HEK293 (cell line): Measurements from ENCODE around the gene BDH1.

Source experiments
- EGR2 ChIP-seq: fragments of 450-650 bp; formaldehyde crosslinking; IDR thresholded peaks from 2 replicates; pipeline ENCODE4 v1.5.1; 2016; ENCODE audit warnings: low read depth, missing biosample characterization, missing genetic modification characterization
- MYNN ChIP-seq: fragments of 450-650 bp; formaldehyde crosslinking; IDR thresholded peaks from 2 replicates; pipeline ENCODE4 v1.5.1; 2016; ENCODE audit warnings: missing biosample characterization, missing genetic modification characterization, borderline replicate concordance
- SALL2 ChIP-seq: fragments of 450-650 bp; formaldehyde crosslinking; IDR thresholded peaks from 2 replicates; pipeline ENCODE4 v1.5.0; 2017; ENCODE audit warnings: missing biosample characterization, mild to moderate bottlenecking, missing genetic modification characterization, borderline replicate concordance
- ZFP37 ChIP-seq: fragments of 450-650 bp; formaldehyde crosslinking; IDR thresholded peaks from 2 replicates; pipeline ENCODE4 v1.5.1; 2016; ENCODE audit warnings: missing biosample characterization, missing genetic modification characterization
- ZNF133 ChIP-seq: fragments of 450-650 bp; formaldehyde crosslinking; IDR thresholded peaks from 2 replicates; pipeline ENCODE4 v1.5.1; 2016; ENCODE audit warnings: missing biosample characterization, missing genetic modification characterization
- ZNF157 ChIP-seq: fragments of 450-650 bp; formaldehyde crosslinking; IDR thresholded peaks from 2 replicates; pipeline ENCODE4 v1.5.1; 2016; ENCODE audit warnings: missing biosample characterization, missing genetic modification characterization
- ZNF23 ChIP-seq: fragments of 450-650 bp; formaldehyde crosslinking; IDR thresholded peaks from 2 replicates; pipeline ENCODE4 v1.5.1; 2016; ENCODE audit warnings: missing biosample characterization, missing genetic modification characterization, borderline replicate concordance
- ZNF248 ChIP-seq: fragments of 450-650 bp; formaldehyde crosslinking; IDR thresholded peaks from 2 replicates; pipeline ENCODE4 v1.5.1; 2017; ENCODE audit warnings: missing biosample characterization, missing genetic modification characterization
- ZNF292 ChIP-seq: fragments of 450-650 bp; formaldehyde crosslinking; IDR thresholded peaks from 2 replicates; pipeline ENCODE4 v1.5.1; 2016; ENCODE audit warnings: low read depth, missing biosample characterization, missing genetic modification characterization, borderline replicate concordance
- ZNF350 ChIP-seq: fragments of 450-650 bp; formaldehyde crosslinking; IDR thresholded peaks from 2 replicates; pipeline ENCODE4 v1.5.0; 2017; ENCODE audit warnings: missing biosample characterization, mild to moderate bottlenecking, missing genetic modification characterization
- ZNF354C ChIP-seq: fragments of 450-650 bp; formaldehyde crosslinking; IDR thresholded peaks from 2 replicates; pipeline ENCODE4 v1.5.1; 2016; ENCODE audit warnings: missing biosample characterization, missing genetic modification characterization, low read depth, borderline replicate concordance
- ZNF391 ChIP-seq: fragments of 450-650 bp; formaldehyde crosslinking; IDR thresholded peaks from 2 replicates; pipeline ENCODE4 v1.5.1; 2016; ENCODE audit warnings: low read depth, missing biosample characterization, missing genetic modification characterization, borderline replicate concordance
- ZNF548 ChIP-seq: fragments of 450-650 bp; formaldehyde crosslinking; IDR thresholded peaks from 2 replicates; pipeline ENCODE4 v1.5.1; 2016; ENCODE audit warnings: missing biosample characterization, missing genetic modification characterization
- ZNF600 ChIP-seq: fragments of 450-650 bp; formaldehyde crosslinking; IDR thresholded peaks from 2 replicates; pipeline ENCODE4 v1.5.1; 2016; ENCODE audit warnings: missing biosample characterization, missing genetic modification characterization
- ZNF658 ChIP-seq: fragments of 450-650 bp; formaldehyde crosslinking; IDR thresholded peaks from 2 replicates; pipeline ENCODE4; 2016; ENCODE audit warnings: missing biosample characterization, missing genetic modification characterization
- ZNF660 ChIP-seq: fragments of 450-650 bp; IDR thresholded peaks from 2 replicates; pipeline ENCODE4 v1.5.1; 2018; ENCODE audit warnings: missing biosample characterization, mild to moderate bottlenecking, missing genetic modification characterization
- ZNF76 ChIP-seq: fragments of 450-650 bp; formaldehyde crosslinking; IDR thresholded peaks from 2 replicates; pipeline ENCODE4; 2016; ENCODE audit warnings: low read depth, missing biosample characterization, missing genetic modification characterization, borderline replicate concordance
- ZSCAN16 ChIP-seq: fragments of 450-650 bp; formaldehyde crosslinking; IDR thresholded peaks from 2 replicates; pipeline ENCODE4 v1.5.1; 2016; ENCODE audit warnings: missing biosample characterization, missing genetic modification characterization
- TF ChIP-seq, protein P1 (sequence below): fragments of 450-650 bp; formaldehyde crosslinking; IDR thresholded peaks from 2 replicates; pipeline ENCODE4; 2016; ENCODE audit warnings: missing biosample characterization, missing genetic modification characterization
- TF ChIP-seq, protein P2 (sequence below): fragments of 450-650 bp; formaldehyde crosslinking; IDR thresholded peaks from 2 replicates; pipeline ENCODE4 v1.5.1; 2016; ENCODE audit warnings: missing biosample characterization, missing genetic modification characterization
- TF ChIP-seq, protein P3 (sequence below): fragments of 450-650 bp; formaldehyde crosslinking; IDR thresholded peaks from 2 replicates; pipeline ENCODE4 v1.5.1; 2016; ENCODE audit warnings: missing biosample characterization, missing genetic modification characterization
- TF ChIP-seq, protein P4 (sequence below): fragments of 450-650 bp; formaldehyde crosslinking; IDR thresholded peaks from 2 replicates; pipeline ENCODE4 v1.5.1; 2016; ENCODE audit warnings: missing biosample characterization, missing genetic modification characterization, borderline replicate concordance
- TF ChIP-seq, protein P5 (sequence below): fragments of 450-650 bp; formaldehyde crosslinking; IDR thresholded peaks from 2 replicates; pipeline ENCODE4 v1.5.1; 2016; ENCODE audit warnings: missing biosample characterization, missing genetic modification characterization
- TF ChIP-seq, protein P6 (sequence below): sonication (generic); formaldehyde crosslinking; IDR thresholded peaks from 2 replicates; pipeline ENCODE4 v1.8.1; 2022; ENCODE audit warnings: mild to moderate bottlenecking, moderate library complexity, missing genetic modification reagents

The BDH1 gene

DNA sequence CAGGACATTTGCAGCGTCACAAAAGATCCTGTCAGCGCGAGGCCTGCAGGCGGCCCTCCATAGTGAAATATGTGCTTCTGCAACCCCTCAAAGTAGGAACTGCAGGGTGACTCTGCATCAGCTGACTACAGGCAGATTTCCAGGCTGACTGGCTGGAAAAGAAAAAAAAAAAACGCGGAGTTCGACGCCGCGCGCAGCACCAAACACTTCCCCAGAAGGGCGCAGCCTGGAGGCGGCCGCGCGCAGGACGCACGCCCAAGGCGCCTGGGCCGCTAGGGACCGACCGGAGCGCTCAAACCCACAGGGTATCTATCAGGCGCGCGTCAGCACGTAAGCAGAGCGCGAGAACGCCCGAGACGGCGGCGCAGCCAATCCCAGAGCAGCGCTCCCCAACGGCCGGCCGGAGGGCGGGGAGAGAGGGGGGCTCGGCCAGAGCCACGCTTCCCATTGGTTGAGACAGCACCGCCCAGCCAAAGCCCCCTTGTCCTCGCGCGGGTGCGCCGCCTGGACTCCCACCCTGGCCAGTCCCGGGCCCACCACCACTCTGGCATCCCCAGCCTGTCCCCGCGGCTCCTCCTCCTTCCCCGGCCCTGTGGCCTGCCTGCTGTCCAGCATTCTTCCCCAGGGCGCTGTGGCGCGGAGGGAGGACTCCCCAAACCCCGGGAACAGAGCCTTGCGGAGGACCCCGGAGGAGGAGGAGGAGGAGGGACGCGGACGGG is 1.0 kb downstream of the BDH1 start (continued):
- TF ChIP-seq ZNF391 (tag by site-specific recombination) (no peak), ZNF658 (tag by site-specific recombination) (no peak), ZNF76 (tag by site-specific recombination) (no peak), ZNF292 (tag by site-specific recombination) (no peak), EGR2 (tag by site-specific recombination) (no peak), ZNF660 (tag by site-specific recombination) (peak; percentile 15; the same call in 1 of the 2 replicates), ZNF133 (no peak), ZNF23 (no peak), ZNF157 (tag by site-specific recombination) (no peak), ZNF600 (tag by site-specific recombination) (peak; percentile 64), ZFP37 (tag by site-specific recombination) (no peak), ZNF354C (tag by site-specific recombination) (no peak), MYNN (tag by site-specific recombination) (no peak), SALL2 (tag by site-specific recombination) (no peak), ZNF350 (tag by site-specific recombination) (no peak), ZNF548 (tag by site-specific recombination) (no peak), ZSCAN16 (tag by site-specific recombination) (no peak), ZNF248 (no peak)
- TF ChIP-seq, protein P1, sequence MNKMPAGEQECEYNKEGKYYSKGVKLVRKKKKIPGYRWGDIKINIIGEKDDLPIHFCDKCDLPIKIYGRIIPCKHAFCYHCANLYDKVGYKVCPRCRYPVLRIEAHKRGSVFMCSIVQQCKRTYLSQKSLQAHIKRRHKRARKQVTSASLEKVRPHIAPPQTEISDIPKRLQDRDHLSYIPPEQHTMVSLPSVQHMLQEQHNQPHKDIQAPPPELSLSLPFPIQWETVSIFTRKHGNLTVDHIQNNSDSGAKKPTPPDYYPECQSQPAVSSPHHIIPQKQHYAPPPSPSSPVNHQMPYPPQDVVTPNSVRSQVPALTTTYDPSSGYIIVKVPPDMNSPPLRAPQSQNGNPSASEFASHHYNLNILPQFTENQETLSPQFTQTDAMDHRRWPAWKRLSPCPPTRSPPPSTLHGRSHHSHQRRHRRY = no peak
- TF ChIP-seq, protein P2, sequence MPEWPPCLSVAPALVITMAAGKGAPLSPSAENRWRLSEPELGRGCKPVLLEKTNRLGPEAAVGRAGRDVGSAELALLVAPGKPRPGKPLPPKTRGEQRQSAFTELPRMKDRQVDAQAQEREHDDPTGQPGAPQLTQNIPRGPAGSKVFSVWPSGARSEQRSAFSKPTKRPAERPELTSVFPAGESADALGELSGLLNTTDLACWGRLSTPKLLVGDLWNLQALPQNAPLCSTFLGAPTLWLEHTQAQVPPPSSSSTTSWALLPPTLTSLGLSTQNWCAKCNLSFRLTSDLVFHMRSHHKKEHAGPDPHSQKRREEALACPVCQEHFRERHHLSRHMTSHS (tag by site-specific recombination) = no peak
- TF ChIP-seq, protein P3, sequence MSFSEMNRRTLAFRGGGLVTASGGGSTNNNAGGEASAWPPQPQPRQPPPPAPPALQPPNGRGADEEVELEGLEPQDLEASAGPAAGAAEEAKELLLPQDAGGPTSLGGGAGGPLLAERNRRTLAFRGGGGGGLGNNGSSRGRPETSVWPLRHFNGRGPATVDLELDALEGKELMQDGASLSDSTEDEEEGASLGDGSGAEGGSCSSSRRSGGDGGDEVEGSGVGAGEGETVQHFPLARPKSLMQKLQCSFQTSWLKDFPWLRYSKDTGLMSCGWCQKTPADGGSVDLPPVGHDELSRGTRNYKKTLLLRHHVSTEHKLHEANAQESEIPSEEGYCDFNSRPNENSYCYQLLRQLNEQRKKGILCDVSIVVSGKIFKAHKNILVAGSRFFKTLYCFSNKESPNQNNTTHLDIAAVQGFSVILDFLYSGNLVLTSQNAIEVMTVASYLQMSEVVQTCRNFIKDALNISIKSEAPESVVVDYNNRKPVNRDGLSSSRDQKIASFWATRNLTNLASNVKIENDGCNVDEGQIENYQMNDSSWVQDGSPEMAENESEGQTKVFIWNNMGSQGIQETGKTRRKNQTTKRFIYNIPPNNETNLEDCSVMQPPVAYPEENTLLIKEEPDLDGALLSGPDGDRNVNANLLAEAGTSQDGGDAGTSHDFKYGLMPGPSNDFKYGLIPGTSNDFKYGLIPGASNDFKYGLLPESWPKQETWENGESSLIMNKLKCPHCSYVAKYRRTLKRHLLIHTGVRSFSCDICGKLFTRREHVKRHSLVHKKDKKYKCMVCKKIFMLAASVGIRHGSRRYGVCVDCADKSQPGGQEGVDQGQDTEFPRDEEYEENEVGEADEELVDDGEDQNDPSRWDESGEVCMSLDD (tag by site-specific recombination) = no peak
- TF ChIP-seq, protein P4, sequence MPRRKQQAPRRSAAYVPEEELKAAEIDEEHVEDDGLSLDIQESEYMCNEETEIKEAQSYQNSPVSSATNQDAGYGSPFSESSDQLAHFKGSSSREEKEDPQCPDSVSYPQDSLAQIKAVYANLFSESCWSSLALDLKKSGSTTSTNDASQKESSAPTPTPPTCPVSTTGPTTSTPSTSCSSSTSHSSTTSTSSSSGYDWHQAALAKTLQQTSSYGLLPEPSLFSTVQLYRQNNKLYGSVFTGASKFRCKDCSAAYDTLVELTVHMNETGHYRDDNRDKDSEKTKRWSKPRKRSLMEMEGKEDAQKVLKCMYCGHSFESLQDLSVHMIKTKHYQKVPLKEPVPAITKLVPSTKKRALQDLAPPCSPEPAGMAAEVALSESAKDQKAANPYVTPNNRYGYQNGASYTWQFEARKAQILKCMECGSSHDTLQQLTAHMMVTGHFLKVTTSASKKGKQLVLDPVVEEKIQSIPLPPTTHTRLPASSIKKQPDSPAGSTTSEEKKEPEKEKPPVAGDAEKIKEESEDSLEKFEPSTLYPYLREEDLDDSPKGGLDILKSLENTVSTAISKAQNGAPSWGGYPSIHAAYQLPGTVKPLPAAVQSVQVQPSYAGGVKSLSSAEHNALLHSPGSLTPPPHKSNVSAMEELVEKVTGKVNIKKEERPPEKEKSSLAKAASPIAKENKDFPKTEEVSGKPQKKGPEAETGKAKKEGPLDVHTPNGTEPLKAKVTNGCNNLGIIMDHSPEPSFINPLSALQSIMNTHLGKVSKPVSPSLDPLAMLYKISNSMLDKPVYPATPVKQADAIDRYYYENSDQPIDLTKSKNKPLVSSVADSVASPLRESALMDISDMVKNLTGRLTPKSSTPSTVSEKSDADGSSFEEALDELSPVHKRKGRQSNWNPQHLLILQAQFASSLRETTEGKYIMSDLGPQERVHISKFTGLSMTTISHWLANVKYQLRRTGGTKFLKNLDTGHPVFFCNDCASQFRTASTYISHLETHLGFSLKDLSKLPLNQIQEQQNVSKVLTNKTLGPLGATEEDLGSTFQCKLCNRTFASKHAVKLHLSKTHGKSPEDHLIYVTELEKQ (tag by site-specific recombination) = no peak
- TF ChIP-seq, protein P5, sequence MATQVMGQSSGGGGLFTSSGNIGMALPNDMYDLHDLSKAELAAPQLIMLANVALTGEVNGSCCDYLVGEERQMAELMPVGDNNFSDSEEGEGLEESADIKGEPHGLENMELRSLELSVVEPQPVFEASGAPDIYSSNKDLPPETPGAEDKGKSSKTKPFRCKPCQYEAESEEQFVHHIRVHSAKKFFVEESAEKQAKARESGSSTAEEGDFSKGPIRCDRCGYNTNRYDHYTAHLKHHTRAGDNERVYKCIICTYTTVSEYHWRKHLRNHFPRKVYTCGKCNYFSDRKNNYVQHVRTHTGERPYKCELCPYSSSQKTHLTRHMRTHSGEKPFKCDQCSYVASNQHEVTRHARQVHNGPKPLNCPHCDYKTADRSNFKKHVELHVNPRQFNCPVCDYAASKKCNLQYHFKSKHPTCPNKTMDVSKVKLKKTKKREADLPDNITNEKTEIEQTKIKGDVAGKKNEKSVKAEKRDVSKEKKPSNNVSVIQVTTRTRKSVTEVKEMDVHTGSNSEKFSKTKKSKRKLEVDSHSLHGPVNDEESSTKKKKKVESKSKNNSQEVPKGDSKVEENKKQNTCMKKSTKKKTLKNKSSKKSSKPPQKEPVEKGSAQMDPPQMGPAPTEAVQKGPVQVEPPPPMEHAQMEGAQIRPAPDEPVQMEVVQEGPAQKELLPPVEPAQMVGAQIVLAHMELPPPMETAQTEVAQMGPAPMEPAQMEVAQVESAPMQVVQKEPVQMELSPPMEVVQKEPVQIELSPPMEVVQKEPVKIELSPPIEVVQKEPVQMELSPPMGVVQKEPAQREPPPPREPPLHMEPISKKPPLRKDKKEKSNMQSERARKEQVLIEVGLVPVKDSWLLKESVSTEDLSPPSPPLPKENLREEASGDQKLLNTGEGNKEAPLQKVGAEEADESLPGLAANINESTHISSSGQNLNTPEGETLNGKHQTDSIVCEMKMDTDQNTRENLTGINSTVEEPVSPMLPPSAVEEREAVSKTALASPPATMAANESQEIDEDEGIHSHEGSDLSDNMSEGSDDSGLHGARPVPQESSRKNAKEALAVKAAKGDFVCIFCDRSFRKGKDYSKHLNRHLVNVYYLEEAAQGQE (tag by site-specific recombination) = peak; percentile 88
- TF ChIP-seq, protein P6, sequence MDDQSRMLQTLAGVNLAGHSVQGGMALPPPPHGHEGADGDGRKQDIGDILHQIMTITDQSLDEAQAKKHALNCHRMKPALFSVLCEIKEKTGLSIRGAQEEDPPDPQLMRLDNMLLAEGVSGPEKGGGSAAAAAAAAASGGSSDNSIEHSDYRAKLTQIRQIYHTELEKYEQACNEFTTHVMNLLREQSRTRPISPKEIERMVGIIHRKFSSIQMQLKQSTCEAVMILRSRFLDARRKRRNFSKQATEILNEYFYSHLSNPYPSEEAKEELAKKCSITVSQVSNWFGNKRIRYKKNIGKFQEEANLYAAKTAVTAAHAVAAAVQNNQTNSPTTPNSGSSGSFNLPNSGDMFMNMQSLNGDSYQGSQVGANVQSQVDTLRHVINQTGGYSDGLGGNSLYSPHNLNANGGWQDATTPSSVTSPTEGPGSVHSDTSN (CRISPR knock-in tag) = no peak
